Tibial nerve (tissue), 4 donors: ENCODE results near the gene TMEM101. TPM values are rescaled to one million over a fixed set of nuclear protein-coding genes. Genes with fewer than 3 reads are reported as not detected.
"Not testable (repeated sequence)": the region's sequence is repeated elsewhere in the genome, so short reads cannot be mapped to it uniquely, and the experiment has no call there.

Experiments used
- DNase-seq, 2 donors: peaks; one replicate each; pipeline ENCODE4 v3.0.0-alpha.2; 2019; ENCODE audit warnings: low spot score in 2 of 2
- H3K27ac ChIP-seq, 4 donors: fragments of 200-600 bp; sonication (generic) in 3 of 4; one replicate each; pipeline ENCODE4 v1.5.1; 2017 to 2019; ENCODE audit warnings: mild to moderate bottlenecking in 1 of 4
- H3K27me3 ChIP-seq, 2 donors: fragments of 200-600 bp; sonication (generic) in 1 of 2; one replicate each; pipeline versions ENCODE4 v1.5.1 to v1.6.0; 2017 to 2019
- H3K36me3 ChIP-seq, 3 donors: fragments of 200-600 bp; sonication (generic); one replicate each; pipeline ENCODE4 v1.5.1; 2018 to 2019
- H3K4me1 ChIP-seq, 4 donors: fragments of 200-600 bp; sonication (generic) in 3 of 4; one replicate each; pipeline ENCODE4 v1.5.1; 2017 to 2019
- H3K4me3 ChIP-seq, 4 donors: fragments of 200-600 bp; sonication (generic) in 3 of 4; one replicate each; pipeline ENCODE4 v1.5.1; 2017 to 2019; ENCODE audit warnings: mild to moderate bottlenecking in 1 of 4, moderate library complexity in 1 of 4
- H3K9me3 ChIP-seq, 4 donors: fragments of 200-600 bp; sonication (generic) in 3 of 4; one replicate each; pipeline ENCODE4 v1.5.1; 2017 to 2019
- EP300 ChIP-seq, 2 donors: sonication (generic); formaldehyde crosslinking; IDR thresholded peaks; one replicate each; pipeline ENCODE4 v1.6.1; 2017; ENCODE audit warnings: antibody characterized with exemption in 2 of 2, mild to moderate bottlenecking in 1 of 2
- POLR2A ChIP-seq, 2 donors: fragments of 450-650 bp; IDR thresholded peaks; one replicate each; pipeline ENCODE4 v1.6.1; 2017; ENCODE audit warnings: antibody characterized with exemption in 2 of 2, mild to moderate bottlenecking in 2 of 2, moderate library complexity in 2 of 2
- WGBS, 2 donors: methylation state at CpG; one replicate each; pipeline ENCODE4 v1.1.5; 2018; 5-methylcytosine and 5-hydroxymethylcytosine counted together
- total RNA-seq, 4 donors: library from RNA; depleted of rRNA; stranded (reverse); fragments of >200 nt; gene quantifications; one replicate each; pipeline ENCODE4 v1.1.0, GENCODE V29; 2016
- TF ChIP-seq, protein P1 (sequence below), 5 experiments: fragments of 200-600 bp in 3 of 5; fragments of 450-650 bp in 2 of 5; sonication (generic) in 3 of 5; IDR thresholded peaks; one replicate each; pipeline ENCODE4 v1.5.1; 2016 to 2019; ENCODE audit warnings: antibody characterized with exemption in 5 of 5, mild to moderate bottlenecking in 3 of 5, moderate library complexity in 2 of 5

Gene TMEM101
- total RNA-seq, 4 donors from 2014 or later, result 28.6 to 41.2 (median 34.5) TPM

DNA sequence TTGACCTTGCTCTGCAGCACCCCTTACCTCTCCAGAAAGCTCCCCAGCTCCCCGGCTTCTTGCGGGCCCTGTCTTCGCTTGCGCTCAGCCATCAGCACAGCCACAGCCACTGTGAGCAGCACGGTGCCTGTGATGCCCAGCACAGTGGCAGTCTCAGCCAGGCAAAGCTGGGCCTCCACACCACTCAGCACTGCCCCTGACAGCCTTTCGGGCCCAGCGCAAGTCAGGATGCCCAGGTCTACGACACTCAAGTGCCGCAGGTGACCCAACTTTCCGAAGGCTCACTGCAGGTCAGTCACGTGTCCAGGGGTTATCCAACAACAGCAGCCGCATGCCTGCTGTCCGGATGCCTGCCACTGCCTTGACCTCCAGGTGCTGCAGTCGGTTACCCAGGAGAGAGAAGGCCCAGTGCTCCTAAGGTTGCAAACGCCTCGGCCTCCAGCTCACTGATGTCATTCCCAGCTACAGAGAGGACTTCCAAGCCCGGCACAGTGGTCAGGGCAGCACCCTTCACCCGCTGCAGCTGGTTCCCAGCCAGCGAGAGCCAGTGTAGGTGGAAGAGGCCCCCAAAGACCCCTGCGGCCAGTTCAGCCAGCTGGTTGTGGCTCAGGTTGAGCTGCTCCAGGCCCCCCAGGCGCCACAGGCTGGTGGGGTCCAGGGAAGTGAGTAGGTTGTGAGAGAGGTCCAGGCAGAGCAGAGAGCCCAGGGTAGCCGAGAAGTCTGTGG lies 8.9 kb upstream of the TMEM101 start:
- TF ChIP-seq EP300 (IDR thresholded peaks at IDR 0.05), result no peak
- TF ChIP-seq POLR2A (IDR thresholded peaks at IDR 0.05), result no peak
- TF ChIP-seq, protein P1, sequence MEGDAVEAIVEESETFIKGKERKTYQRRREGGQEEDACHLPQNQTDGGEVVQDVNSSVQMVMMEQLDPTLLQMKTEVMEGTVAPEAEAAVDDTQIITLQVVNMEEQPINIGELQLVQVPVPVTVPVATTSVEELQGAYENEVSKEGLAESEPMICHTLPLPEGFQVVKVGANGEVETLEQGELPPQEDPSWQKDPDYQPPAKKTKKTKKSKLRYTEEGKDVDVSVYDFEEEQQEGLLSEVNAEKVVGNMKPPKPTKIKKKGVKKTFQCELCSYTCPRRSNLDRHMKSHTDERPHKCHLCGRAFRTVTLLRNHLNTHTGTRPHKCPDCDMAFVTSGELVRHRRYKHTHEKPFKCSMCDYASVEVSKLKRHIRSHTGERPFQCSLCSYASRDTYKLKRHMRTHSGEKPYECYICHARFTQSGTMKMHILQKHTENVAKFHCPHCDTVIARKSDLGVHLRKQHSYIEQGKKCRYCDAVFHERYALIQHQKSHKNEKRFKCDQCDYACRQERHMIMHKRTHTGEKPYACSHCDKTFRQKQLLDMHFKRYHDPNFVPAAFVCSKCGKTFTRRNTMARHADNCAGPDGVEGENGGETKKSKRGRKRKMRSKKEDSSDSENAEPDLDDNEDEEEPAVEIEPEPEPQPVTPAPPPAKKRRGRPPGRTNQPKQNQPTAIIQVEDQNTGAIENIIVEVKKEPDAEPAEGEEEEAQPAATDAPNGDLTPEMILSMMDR (IDR thresholded peaks at IDR 0.05), result no peak
- Histone ChIP-seq H3K27me3 (no peaks in the 10 kb centered on the region), H3K9me3 (no peaks in the 10 kb centered on the region), H3K4me1 (no peaks in the 10 kb centered on the region), H3K27ac (no peak overlapping the region), H3K4me3 (no peak overlapping the region), H3K36me3 (peaks cover 0 to 49% (median 0%) of the 10 kb centered on the region in 3 donors)
- no peak for DNase-seq
- 87 to 89% methylated on average over 8 to 22 of the region's 22 CpGs for WGBS, 2 donors

DNA sequence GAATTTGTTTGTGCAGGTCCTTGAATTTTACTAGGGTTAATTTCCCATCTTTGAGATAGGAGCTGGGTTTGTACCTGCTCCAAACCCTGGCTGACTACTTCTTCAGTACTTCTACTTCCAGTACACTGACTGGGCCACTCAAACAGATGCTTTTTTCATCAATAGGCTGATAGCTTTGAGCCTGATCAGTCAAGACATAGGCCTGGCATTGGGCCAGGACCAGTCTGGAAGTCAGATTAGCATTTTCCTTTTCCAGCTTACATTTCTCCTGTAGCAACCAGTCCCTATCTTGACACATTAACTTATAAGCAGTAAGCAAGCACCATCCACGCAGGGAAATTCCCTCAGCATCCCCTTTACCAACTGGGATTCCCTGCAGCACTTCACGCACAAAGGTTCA lies 7.5 kb upstream of the TMEM101 start:
- DNase-seq, result no peak
- Histone ChIP-seq H3K4me3 (no peak overlapping the region), H3K27ac (no peak overlapping the region), H3K27me3 (no peaks in the 10 kb centered on the region), H3K4me1 (no peaks in the 10 kb centered on the region), H3K36me3 (peaks cover 0 to 38% (median 0%) of the 10 kb centered on the region in 3 donors), H3K9me3 (no peaks in the 10 kb centered on the region)
- TF ChIP-seq, protein P1 (IDR thresholded peaks at IDR 0.05), result no peak
- TF ChIP-seq EP300 (IDR thresholded peaks at IDR 0.05), result no peak
- TF ChIP-seq POLR2A (IDR thresholded peaks at IDR 0.05), result no peak
- WGBS, 2 donors, result 95 to 96% methylated on average over 2 of the region's 2 CpGs

DNA sequence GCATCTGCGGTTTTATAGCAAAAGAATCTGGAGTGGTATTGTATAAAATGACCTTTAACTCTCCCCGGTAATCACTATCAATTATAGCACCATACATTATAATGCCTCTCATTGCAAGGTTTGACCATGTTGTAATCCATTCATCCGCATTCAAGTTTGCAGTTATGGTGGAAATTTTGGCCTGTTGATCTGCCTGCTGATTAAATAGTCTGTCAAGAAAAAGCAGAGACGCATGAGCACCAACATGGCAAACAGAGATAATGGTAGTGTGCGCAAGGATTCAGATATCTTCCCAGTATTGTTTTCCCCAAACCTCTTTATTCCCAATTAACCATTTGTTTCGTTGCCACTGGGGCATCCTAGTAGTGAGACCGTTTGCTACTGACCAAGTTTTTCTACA lies 6.5 kb upstream of the TMEM101 start:
- H3K27ac ChIP-seq, H3K27me3 ChIP-seq, H3K4me3 ChIP-seq, H3K9me3 ChIP-seq, H3K4me1 ChIP-seq, DNase-seq: not testable (repeated sequence)
- H3K36me3 ChIP-seq, result peaks cover 0 to 38% (median 0%) of the 10 kb centered on the region in 3 donors
- 89 to 92% methylated on average over 7 of the region's 7 CpGs for WGBS, 2 donors

DNA sequence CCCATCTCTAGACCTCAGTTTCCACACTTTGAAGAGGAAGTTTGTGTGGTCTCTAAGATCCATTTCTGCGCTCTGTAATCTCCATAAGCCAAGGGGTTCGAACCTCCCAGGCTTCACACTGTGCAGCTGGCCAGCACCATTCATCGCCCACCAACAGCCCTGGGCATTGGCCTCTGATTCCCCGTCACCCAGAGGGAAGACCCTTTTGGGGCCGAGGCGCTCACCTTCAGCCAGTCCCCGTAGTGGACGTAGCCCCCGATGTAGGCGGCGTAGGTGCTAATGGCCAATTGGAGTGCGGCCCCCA lies 678 bp downstream of the TMEM101 start:
- Histone ChIP-seq H3K27ac (peak overlapping the region in 3 of 4 donors; percentile 78 to 82 (median 81)), H3K9me3 (no peaks in the 10 kb centered on the region), H3K36me3 (peaks cover 0 to 37% (median 0%) of the 10 kb centered on the region in 3 donors), H3K27me3 (no peaks in the 10 kb centered on the region), H3K4me1 (peaks cover 0 to 22% (median 9%) of the 10 kb centered on the region in 4 donors), H3K4me3 (peak overlapping the region; percentile 70 to 94 (median 88))
- no peak for DNase-seq
- TF ChIP-seq EP300 (IDR thresholded peaks at IDR 0.05), result no peak
- no peak for TF ChIP-seq POLR2A (IDR thresholded peaks at IDR 0.05)
- TF ChIP-seq, protein P1 (IDR thresholded peaks at IDR 0.05), result no peak
- WGBS, 2 donors, result 7 to 17% methylated on average over 8 to 12 of the region's 12 CpGs

DNA sequence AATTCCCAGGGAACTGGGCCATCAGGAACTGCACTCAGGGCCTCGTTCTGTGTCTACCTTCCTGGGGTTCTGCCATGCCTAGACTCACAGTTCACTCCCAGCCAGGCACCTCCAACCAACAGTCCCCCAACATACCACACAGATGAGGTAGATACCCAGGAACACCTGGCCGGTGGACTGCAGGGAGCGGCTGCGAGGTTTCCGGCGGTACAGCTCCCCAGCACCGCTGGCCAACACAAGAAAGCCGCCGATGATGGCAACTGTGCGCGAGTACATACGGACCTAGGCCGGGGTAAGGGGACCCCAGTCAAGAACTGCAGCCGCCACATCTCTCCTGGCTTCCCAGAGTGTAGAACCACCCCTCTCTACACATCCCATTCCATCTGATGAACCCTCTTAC lies 1.9 kb downstream of the TMEM101 start:
- no peak for DNase-seq
- Histone ChIP-seq H3K9me3 (no peaks in the 10 kb centered on the region), H3K4me1 (peaks cover 0 to 27% (median 14%) of the 10 kb centered on the region in 4 donors), H3K36me3 (peaks cover 0 to 36% (median 0%) of the 10 kb centered on the region in 3 donors), H3K4me3 (no peak overlapping the region), H3K27ac (no peak overlapping the region), H3K27me3 (peaks cover 0 to under 1% of the 10 kb centered on the region in 2 donors)
- 89 to 95% methylated on average over 7 to 14 of the region's 14 CpGs for WGBS, 2 donors
- no peak for TF ChIP-seq EP300 (IDR thresholded peaks at IDR 0.05)

DNA sequence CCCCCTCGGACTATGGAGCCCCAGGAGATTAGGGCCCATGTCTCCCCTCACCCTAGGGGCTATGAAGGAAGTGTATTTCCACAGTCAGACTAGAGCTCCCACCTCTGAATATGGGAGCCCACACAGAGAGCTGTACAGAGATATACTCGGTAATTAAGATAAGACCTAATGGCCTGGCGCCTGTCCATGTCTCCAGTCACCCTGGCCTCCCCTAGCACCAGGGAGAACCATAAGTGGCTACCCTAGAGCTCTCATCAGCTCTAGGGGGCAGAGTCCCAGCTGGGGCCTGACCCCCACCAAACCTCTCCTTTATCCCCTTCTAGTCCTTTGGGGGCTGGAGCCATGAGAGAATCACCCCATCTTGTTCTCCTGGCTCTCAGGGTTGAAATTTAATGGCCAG lies 2.4 kb downstream of the TMEM101 start:
- 76 to 92% methylated on average over 2 to 3 of the region's 3 CpGs for WGBS, 2 donors
- H3K36me3 ChIP-seq, result peaks cover 0 to 36% (median 0%) of the 10 kb centered on the region in 3 donors
- H3K4me3 ChIP-seq, result no peak overlapping the region

More for the DNA sequence above, 2.4 kb downstream of the TMEM101 start:
- Histone ChIP-seq H3K9me3 (no peaks in the 10 kb centered on the region), H3K27me3 (peaks cover 0 to 6% of the 10 kb centered on the region in 2 donors), H3K27ac (no peak overlapping the region), H3K4me1 (peaks cover 0 to 32% (median 19%) of the 10 kb centered on the region in 4 donors)
- TF ChIP-seq EP300 (IDR thresholded peaks at IDR 0.05) (no peak), POLR2A (IDR thresholded peaks at IDR 0.05) (no peak)
- TF ChIP-seq, protein P1 (IDR thresholded peaks at IDR 0.05), result no peak
- no peak for DNase-seq
